Measurements from ENCODE around the gene RALB.

DNA sequence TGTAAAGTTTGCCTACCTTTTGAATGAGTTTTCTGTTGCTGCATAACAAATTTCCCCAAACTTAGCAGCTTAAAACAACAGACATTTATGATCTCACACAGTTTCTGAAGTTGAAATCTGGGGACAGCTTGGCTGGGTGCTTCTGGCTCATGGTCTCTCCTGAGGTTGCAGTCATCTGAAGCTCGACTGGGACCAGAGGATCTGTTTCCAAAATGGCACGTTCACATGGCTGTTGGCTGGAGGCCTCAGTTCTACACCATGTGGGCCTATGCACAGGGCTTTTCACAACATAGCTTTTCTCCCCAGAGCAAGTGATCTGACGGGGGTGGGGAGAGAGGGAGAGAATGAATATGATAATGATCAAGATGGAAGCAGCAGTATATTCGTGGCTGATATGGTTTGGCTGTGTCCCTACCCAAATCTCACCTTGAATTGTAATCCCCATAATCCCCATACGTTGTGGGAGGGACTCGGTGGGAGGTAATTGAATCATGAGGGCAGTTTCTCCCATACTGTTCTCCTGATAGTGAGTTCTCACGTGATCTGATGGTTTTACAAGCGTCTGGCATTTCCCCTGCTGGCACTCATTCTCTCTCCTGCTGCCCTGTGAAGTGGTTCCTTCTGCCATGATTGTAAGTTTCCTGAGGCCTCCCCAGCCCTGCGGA is 3.5 kb downstream of the RALB start:
- TF ChIP-seq, protein P1, sequence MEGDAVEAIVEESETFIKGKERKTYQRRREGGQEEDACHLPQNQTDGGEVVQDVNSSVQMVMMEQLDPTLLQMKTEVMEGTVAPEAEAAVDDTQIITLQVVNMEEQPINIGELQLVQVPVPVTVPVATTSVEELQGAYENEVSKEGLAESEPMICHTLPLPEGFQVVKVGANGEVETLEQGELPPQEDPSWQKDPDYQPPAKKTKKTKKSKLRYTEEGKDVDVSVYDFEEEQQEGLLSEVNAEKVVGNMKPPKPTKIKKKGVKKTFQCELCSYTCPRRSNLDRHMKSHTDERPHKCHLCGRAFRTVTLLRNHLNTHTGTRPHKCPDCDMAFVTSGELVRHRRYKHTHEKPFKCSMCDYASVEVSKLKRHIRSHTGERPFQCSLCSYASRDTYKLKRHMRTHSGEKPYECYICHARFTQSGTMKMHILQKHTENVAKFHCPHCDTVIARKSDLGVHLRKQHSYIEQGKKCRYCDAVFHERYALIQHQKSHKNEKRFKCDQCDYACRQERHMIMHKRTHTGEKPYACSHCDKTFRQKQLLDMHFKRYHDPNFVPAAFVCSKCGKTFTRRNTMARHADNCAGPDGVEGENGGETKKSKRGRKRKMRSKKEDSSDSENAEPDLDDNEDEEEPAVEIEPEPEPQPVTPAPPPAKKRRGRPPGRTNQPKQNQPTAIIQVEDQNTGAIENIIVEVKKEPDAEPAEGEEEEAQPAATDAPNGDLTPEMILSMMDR (IDR thresholded peaks at IDR 0.05) = no peak
- no peak for TF ChIP-seq POLR2AphosphoS5 (IDR thresholded peaks at IDR 0.05)
- TF ChIP-seq POLR2A (IDR thresholded peaks at IDR 0.05) = no peak

Data from stomach (tissue), 4 donors.